Activated naive CD4-positive, alpha-beta T cell treated with anti-CD3 and anti-CD28 coated beads for 36 hours (primary cell): Measurements from ENCODE around the gene DNPEP. TPM values are rescaled to one million over a fixed set of nuclear protein-coding genes. Genes with fewer than 3 reads are reported as not detected.

ENCODE experiments used
- CTCF ChIA-PET: fragments of 350-600 bp; sonication (Branson Sonifier 250); formaldehyde crosslinking; loops from one replicate; lab custom pipeline; 2021; ENCODE audit warnings: antibody characterized with exemption; lab: Charles Lee
- DNase-seq: peaks from one replicate; pipeline ENCODE4 v3.0.0-alpha.2; 2020
- H3K27ac Mint-ChIP-seq: one replicate; pipeline ENCODE4 v1.8.0; 2021; ENCODE audit warnings: mild to moderate bottlenecking, mixed read lengths
- H3K27me3 Mint-ChIP-seq: one replicate; pipeline ENCODE4 v1.8.0; 2021; ENCODE audit warnings: low read depth, mixed read lengths
- H3K36me3 Mint-ChIP-seq: one replicate; pipeline ENCODE4 v1.8.0; 2021; ENCODE audit warnings: low read depth, mixed read lengths
- H3K4me1 Mint-ChIP-seq: one replicate; pipeline ENCODE4 v1.8.0; 2021; ENCODE audit warnings: low read depth, mixed read lengths
- H3K4me3 Mint-ChIP-seq: one replicate; pipeline ENCODE4 v1.8.0; 2021; ENCODE audit warnings: mild to moderate bottlenecking, moderate library complexity, mixed read lengths
- H3K9me3 Mint-ChIP-seq: one replicate; pipeline ENCODE4 v1.8.0; 2021; ENCODE audit warnings: mixed read lengths
- intact Hi-C: fragments of 100-400 bp; cut with micrococcal nuclease; formaldehyde crosslinking; loops from one replicate; pipeline ENCODE4 v1.15.1; 2023
- total RNA-seq, 2 experiments: library from RNA; stranded (reverse); gene quantifications; one replicate each; pipeline ENCODE4 v1.2.3, GENCODE V29; 2021

The DNPEP gene
- total RNA-seq, 2 experiments from 2014 or later, result 67.1 to 74.2 TPM

DNA sequence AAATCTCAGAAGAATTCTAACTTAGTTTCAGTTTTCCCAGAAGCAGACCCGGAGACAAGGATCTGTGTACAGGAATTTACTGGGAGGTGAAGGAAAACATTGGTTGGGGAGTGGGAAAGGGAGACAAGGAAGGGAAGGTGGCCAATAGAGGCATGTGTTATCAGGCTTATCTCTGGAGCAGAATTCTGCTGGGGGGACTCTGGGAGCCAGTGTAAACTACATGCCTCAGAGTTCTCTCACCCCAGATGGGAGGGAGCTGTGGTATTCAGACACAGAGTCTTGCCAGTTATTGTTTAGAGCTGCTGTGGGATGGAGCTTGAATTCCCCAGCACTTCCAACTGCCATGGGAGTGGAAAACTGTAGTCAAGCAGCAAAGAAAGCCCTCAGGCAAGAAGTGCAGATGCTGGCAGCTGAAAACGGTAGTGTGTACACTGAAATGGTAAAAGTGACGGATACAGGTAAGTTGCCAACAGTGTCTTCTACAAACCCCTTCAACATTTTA, 19.0 kb downstream of the DNPEP start:
- intact Hi-C loops, result no loop called here
- CTCF ChIA-PET, result interaction anchor here (0.6 kb wide), 1 partner anchor 1075 kb away, joined by 4 read pairs; no protein-coding TSS in a partner anchor
- no peak overlapping the region for H3K27ac Mint-ChIP-seq
- no peak overlapping the region for H3K4me3 Mint-ChIP-seq
- H3K36me3 Mint-ChIP-seq, result peaks cover 6% of the 10 kb centered on the region
- no peak for DNase-seq
- no peaks in the 10 kb centered on the region for H3K9me3 Mint-ChIP-seq
- no peaks in the 10 kb centered on the region for H3K27me3 Mint-ChIP-seq
- H3K4me1 Mint-ChIP-seq, result no peaks in the 10 kb centered on the region

DNA sequence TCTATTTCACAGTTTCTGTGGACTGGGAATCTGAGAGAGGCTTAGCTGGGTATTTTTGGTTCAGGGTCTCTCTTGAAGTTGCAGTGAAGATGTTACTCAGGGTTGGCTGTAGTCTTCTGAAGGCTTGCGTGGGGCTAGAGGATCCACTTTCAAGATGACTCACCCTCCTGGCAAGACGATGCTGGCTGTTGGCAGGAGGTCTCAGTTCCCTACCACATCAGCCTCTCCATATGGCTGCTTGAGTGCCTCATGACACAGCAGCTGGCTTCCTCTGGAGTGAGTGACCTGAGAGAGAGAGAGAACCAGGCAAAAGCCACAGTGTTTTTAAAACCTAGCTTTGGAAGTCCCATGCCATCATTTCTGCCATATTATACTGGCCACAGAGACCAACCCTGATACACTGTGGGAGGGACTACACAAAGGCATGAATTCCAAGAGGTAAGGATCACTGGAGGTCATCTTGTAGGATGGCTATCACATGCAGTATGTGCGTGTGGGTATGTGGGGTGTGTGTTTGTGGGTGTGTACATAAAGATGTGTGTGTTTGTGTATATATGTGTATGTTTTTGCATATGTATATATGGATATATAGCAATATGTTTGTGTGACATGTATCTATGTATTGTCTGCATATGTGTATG, 25.1 kb downstream of the DNPEP start:
- Mint-ChIP-seq H3K4me1 (peaks cover 3% of the 10 kb centered on the region), H3K27me3 (peaks cover 13% of the 10 kb centered on the region), H3K36me3 (peaks cover 1% of the 10 kb centered on the region), H3K4me3 (no peak overlapping the region), H3K9me3 (no peaks in the 10 kb centered on the region), H3K27ac (no peak overlapping the region)
- intact Hi-C loops, result no loop called here
- DNase-seq, result no peak
- CTCF ChIA-PET, result interaction anchor here (0.9 to 1.1 kb wide), 2 partner anchors 17 to 243 kb away, joined by 3 read pairs; no protein-coding TSS in a partner anchor

DNA sequence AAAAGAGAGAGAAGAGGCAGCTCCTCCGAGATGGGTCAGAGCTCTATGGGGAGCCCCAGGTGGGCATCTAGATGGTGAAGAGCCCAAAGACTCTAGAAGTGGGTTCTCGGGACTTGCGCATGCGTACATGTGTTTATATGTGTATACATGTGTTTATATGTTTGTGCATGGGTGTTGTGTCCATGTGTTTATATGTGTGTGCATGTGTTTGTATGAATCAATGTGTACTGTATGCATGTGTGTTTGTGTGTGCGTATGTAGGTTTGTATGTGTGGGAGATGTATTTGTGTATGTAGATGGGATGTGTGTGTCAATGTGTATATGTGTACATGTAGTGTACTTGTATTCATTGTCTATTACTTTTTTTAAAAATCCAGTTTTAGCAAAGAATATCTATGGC, 25.6 kb downstream of the DNPEP start:
- Mint-ChIP-seq H3K9me3 (no peaks in the 10 kb centered on the region), H3K27ac (no peak overlapping the region), H3K4me1 (peaks cover 3% of the 10 kb centered on the region), H3K4me3 (no peak overlapping the region), H3K27me3 (peaks cover 14% of the 10 kb centered on the region), H3K36me3 (peaks cover 1% of the 10 kb centered on the region)
- no peak for DNase-seq
- intact Hi-C loops, result no loop called here
- CTCF ChIA-PET, result interaction anchor here (0.9 to 1.1 kb wide), 2 partner anchors 17 to 243 kb away, joined by 3 read pairs; no protein-coding TSS in a partner anchor

DNA sequence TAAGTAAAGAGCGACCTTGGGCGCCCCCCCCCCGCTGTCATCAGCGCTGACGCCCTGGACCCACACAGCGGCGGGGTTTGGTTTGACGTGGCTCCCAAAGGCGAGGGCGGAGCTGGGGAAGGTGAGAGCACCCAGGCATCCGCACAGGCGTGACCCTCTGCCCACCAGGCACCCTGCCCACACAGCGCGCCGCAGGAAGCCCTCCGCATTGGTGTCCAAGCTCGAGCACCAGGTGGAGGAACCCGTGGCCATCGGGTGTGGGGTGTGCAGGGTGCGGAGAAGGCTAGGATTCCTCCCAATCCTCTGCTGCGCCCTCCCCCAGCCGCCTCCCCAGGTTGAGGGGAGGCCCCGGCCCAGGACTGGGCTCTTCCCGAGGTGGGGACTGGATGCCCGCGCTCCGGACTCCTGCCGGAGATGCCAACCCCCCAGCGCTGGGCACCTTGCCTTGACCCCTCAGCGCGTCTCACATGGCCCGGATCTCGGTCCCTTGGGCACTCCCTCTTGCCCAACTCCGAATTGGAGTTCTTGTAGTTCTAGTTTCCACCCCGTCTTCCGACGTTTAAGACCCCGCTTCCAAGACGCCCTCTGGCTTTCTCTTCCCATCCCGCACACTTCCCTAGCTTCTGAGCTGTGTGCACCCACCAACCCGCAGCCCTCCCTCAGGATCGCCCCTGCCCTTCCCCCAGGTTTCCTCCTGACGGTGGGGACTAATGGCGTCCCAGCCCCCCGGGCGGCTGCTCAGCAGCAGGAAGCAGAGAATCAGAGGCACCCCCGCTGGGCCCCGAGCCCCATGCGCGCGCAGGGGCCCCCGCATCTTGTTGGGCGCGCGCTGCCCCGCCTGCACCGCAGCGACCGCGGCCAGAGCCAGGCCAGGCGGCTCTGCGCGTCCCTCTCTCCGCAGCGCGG, 29.3 kb downstream of the DNPEP start:
- H3K27me3 Mint-ChIP-seq, result peaks cover 44% of the 10 kb centered on the region
- peaks cover 1% of the 10 kb centered on the region for H3K36me3 Mint-ChIP-seq
- H3K4me3 Mint-ChIP-seq, result no peak overlapping the region
- peaks cover 3% of the 10 kb centered on the region for H3K4me1 Mint-ChIP-seq
- no peak overlapping the region for H3K27ac Mint-ChIP-seq
- CTCF ChIA-PET, result no interaction called here
- intact Hi-C loops, result no loop called here
- H3K9me3 Mint-ChIP-seq, result no peaks in the 10 kb centered on the region
- DNase-seq, result no peak

DNA sequence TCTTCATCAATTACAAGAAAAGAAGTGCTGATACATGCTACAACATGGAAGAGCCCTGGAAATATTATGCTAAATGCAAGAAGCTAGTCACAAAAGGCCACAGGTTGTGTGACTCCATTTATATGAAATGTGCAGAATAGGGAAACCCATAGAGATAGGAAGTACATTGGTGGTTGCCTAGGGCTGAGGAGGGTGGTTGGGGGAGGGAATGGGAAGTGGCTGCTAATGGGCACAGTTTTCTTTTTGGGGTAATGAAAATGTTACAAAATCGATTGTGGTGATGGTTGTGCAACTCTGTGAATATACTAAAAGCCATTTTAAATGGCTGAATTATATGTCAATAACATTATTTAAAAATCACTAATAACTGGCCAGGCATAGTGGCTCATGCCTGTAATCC, 30.9 kb downstream of the DNPEP start:
- Mint-ChIP-seq H3K27me3 (peaks cover 44% of the 10 kb centered on the region), H3K27ac (no peak overlapping the region), H3K36me3 (peaks cover 1% of the 10 kb centered on the region), H3K4me1 (peaks cover 3% of the 10 kb centered on the region), H3K9me3 (no peaks in the 10 kb centered on the region), H3K4me3 (no peak overlapping the region)
- DNase-seq, result no peak
- intact Hi-C loops, result no loop called here
- CTCF ChIA-PET, result interaction anchor here (0.6 to 1.6 kb wide), 2 partner anchors 10 to 1402 kb away, joined by 3 to 4 read pairs; no protein-coding TSS in a partner anchor

DNA sequence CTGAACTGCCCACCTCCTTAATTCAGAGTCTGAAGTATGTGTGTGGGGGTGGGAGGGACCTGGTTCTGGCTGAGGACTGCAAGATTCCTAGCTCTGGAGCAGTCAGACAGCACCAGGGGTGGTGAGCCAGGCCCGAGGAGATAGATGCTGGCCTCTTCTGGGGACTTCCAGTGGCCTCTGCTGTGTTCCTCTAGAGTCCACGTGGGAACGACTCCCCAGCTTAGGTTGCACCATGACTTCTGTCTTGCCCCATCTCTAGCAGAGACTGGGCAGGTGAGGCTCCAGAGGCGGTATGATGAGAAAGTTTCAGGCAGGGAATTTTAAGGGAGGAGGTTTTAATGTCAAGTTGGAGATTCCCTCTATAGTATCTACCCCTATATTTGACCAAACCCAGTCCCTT, 33.1 kb downstream of the DNPEP start:
- H3K27me3 Mint-ChIP-seq, result peaks cover 41% of the 10 kb centered on the region
- DNase-seq, result no peak
- H3K27ac Mint-ChIP-seq, result no peak overlapping the region
- intact Hi-C loops, result no loop called here
- CTCF ChIA-PET, result interaction anchor here (1.2 kb wide), 1 partner anchor 198 kb away, joined by 3 read pairs; no protein-coding TSS in a partner anchor
- no peaks in the 10 kb centered on the region for H3K36me3 Mint-ChIP-seq
- no peaks in the 10 kb centered on the region for H3K9me3 Mint-ChIP-seq
- peaks cover 3% of the 10 kb centered on the region for H3K4me1 Mint-ChIP-seq
- no peak overlapping the region for H3K4me3 Mint-ChIP-seq

DNA sequence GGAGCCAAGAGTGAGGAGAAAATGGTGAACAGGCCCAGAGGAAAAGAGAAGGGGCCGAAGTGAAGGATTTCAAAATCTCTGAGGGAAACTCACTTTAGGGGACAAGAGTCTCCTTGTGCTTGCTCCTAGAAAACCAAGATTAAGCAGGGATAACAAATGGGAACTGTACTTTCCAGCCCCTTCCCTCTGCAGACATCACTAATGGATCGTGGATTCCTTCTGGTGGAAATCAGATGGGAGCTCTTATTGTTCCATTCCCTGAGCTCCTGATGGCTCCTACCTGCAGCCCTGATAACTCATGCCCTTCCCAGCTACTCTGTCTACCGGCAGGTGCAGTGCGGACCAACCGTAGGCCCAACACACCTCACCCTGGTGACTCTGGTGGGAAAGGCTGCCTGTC, 34.6 kb downstream of the DNPEP start:
- no peak overlapping the region for H3K4me3 Mint-ChIP-seq
- CTCF ChIA-PET, result interaction anchor here (0.7 to 3.1 kb wide), 12 partner anchors 8 to 281 kb away, joined by 3 to 11 read pairs (median 4); no protein-coding TSS in a partner anchor
- intact Hi-C loops, result no loop called here
- DNase-seq, result no peak
- no peaks in the 10 kb centered on the region for H3K9me3 Mint-ChIP-seq
- no peaks in the 10 kb centered on the region for H3K36me3 Mint-ChIP-seq
- no peaks in the 10 kb centered on the region for H3K4me1 Mint-ChIP-seq
- H3K27ac Mint-ChIP-seq, result no peak overlapping the region
- peaks cover 37% of the 10 kb centered on the region for H3K27me3 Mint-ChIP-seq

DNA sequence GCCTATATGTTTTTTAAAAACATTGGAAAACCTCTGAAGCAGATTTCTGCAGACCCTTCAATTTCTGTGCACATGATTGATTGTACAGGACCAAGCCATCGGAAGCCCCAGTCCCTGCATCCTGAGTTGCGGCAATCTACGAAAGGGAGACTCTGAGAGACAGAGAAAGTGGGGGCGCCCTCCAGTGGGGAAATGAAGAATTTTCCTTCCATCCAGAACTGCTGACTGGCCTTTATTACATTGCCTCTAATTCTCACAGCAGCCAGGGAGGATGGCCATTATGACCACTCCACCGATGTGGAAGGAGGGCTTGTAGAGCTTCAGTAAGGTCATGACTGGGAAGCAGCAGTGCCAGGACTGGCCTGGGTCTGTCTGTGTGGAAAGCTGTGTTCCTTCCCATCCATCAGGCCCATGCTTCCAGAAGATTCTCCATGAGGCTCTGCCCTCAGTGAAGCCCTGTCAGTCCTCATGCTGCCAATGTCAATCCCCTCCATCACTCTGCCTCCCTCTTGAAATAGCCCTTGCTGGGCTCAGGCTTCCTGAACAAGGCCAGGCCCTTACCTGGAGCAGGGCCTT, 35.2 kb downstream of the DNPEP start:
- no peak overlapping the region for H3K4me3 Mint-ChIP-seq
- H3K27me3 Mint-ChIP-seq, result peaks cover 34% of the 10 kb centered on the region
- H3K9me3 Mint-ChIP-seq, result no peaks in the 10 kb centered on the region
- peak; percentile 86 for DNase-seq
- CTCF ChIA-PET, result interaction anchor here (0.6 to 3.1 kb wide), 16 partner anchors 8 to 211 kb away, joined by 3 to 11 read pairs (median 3); no protein-coding TSS in a partner anchor
- no peaks in the 10 kb centered on the region for H3K4me1 Mint-ChIP-seq
- intact Hi-C loops, result loop anchor here (1.0 kb wide), 3 partner anchors 53 to 192 kb away; partner anchors contain the start of gene NHEJ1
- H3K36me3 Mint-ChIP-seq, result no peaks in the 10 kb centered on the region
- H3K27ac Mint-ChIP-seq, result no peak overlapping the region

DNA sequence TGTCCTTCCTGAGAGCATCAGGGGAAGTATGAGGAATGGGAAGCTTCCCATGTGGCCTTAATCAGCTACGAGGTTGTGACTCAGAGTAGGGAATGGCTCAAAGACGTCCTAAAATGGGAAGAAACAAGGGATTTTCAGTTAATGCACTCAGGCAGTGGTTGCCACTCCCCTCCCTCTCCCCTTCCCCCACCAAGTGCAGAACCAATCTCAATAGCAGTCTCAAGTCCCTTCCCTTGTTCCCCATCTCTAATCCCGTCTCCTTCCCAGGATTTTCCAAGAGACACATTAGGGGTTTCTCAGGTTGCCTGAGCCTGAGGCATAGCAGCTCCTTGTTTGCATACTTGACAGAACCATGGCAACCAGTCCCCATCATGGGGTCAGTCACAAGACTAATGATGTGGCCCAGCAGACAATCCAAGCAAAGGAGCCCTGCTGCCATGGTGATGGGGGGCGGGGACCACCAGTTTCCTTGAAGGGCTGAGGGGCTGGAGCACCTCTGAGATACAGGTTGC, 36.9 kb downstream of the DNPEP start:
- H3K4me1 Mint-ChIP-seq, result no peaks in the 10 kb centered on the region
- H3K27ac Mint-ChIP-seq, result no peak overlapping the region
- H3K27me3 Mint-ChIP-seq, result peaks cover 23% of the 10 kb centered on the region
- CTCF ChIA-PET, result interaction anchor here (1.0 to 1.8 kb wide), 2 partner anchors 9 to 196 kb away, joined by 3 read pairs; no protein-coding TSS in a partner anchor
- no peaks in the 10 kb centered on the region for H3K36me3 Mint-ChIP-seq
- no peak overlapping the region for H3K4me3 Mint-ChIP-seq
- DNase-seq, result no peak
- intact Hi-C loops, result no loop called here
- H3K9me3 Mint-ChIP-seq, result no peaks in the 10 kb centered on the region

DNA sequence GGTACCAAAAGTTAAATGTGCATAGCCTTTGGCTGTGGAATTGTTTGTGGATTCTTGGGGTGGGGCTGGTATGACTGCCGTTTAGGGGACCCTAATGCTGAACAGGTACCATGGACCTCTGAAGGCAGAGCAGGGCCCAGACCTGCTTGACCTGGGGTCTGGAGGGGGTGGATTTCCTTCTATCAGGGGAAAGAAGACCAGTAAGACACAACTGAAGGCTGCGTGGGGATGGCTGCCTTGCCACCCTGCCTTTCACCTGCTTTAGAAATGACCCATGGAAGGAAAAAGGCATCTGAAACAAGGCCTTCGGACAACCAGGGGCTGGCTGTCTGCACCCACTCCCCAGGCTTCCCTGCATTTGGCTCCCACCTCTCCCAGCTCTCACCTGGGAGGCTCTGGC, 37.5 kb downstream of the DNPEP start:
- Mint-ChIP-seq H3K9me3 (no peaks in the 10 kb centered on the region), H3K27ac (no peak overlapping the region), H3K4me3 (no peak overlapping the region), H3K27me3 (peaks cover 20% of the 10 kb centered on the region), H3K4me1 (no peaks in the 10 kb centered on the region), H3K36me3 (no peaks in the 10 kb centered on the region)
- intact Hi-C loops, result no loop called here
- CTCF ChIA-PET, result interaction anchor here (1.0 to 1.8 kb wide), 2 partner anchors 10 to 44 kb away, joined by 3 read pairs; no protein-coding TSS in a partner anchor
- no peak for DNase-seq

DNA sequence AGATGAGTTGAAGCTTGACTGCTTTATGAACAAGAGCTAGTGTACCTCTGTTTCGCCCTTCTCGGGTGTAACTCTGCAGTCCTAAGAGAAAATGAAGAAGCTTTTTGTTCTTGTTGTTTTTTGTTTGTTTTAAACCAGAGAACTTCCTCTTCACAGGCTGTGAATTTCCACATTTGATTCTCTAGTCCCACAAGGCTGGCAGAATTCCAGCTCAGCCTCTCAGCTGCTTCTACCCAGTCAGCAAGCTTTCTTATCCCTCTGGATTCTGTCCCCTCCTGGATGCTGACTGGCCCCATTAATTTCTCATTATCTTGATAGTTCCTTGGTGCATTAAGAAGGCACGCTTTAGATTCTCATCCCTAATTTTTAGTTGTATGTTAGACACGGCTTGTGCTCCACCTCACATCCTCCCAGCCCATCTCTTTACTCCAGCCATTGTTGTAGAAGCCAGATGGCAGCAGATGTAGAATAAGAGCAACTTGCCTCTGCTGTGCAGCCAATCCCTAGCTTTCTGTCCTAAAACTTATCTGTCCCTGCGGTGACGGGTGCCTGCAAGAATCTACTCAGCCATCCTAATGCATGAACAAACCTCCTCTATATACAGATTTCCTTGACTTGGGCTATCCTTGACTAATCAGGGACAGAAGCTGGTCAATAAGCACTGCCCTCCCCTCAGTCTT, 42.8 kb downstream of the DNPEP start:
- no peak overlapping the region for H3K4me3 Mint-ChIP-seq
- CTCF ChIA-PET, result interaction anchor here (1.0 to 1.7 kb wide), 2 partner anchors 8 to 45 kb away, joined by 3 to 5 read pairs; no protein-coding TSS in a partner anchor
- no peaks in the 10 kb centered on the region for H3K36me3 Mint-ChIP-seq
- H3K9me3 Mint-ChIP-seq, result no peaks in the 10 kb centered on the region
- no peak overlapping the region for H3K27ac Mint-ChIP-seq
- H3K27me3 Mint-ChIP-seq, result peaks cover 9% of the 10 kb centered on the region
- intact Hi-C loops, result no loop called here
- H3K4me1 Mint-ChIP-seq, result no peaks in the 10 kb centered on the region
- no peak for DNase-seq
